NCI-H2107 (cell line): ENCODE measurements around the gene OLFM1.

ENCODE experiments used
- DNase-seq: peaks from one replicate; lab custom pipeline; 2025; lab: John Stamatoyannopoulos, UW

The OLFM1 gene

GRCh38 chr9:135090081-135090480, 2.6 kb downstream of the OLFM1 start:
- no peak for DNase-seq

GRCh38 chr9:135090547-135090946, 3.1 kb downstream of the OLFM1 start:
- no peak for DNase-seq

- no peak for DNase-seq
Observed at GRCh38 chr9:135091545-135091944, 4.1 kb downstream of the OLFM1 start.

GRCh38 chr9:135093111-135093510, 5.6 kb downstream of the OLFM1 start:
- no peak for DNase-seq

- DNase-seq = no peak
Observed at GRCh38 chr9:135093911-135094584, 6.6 kb downstream of the OLFM1 start.

- DNase-seq = no peak
Observed at GRCh38 chr9:135095470-135096407, 8.3 kb downstream of the OLFM1 start.

- no peak for DNase-seq
Observed at GRCh38 chr9:135096408-135096895, 9.0 kb downstream of the OLFM1 start.

- no peak for DNase-seq
Observed at GRCh38 chr9:135098400-135099105, 11.1 kb downstream of the OLFM1 start.

GRCh38 chr9:135099574-135099973, 12.1 kb downstream of the OLFM1 start:
- DNase-seq = no peak

- DNase-seq = no peak
Observed at GRCh38 chr9:135100241-135100681, 12.8 kb downstream of the OLFM1 start.

- no peak for DNase-seq
Observed at GRCh38 chr9:135100725-135101410, 13.4 kb downstream of the OLFM1 start.

- DNase-seq = no peak
Observed at GRCh38 chr9:135101486-135101885, 14.0 kb downstream of the OLFM1 start.

GRCh38 chr9:135101926-135102325, 14.5 kb downstream of the OLFM1 start:
- no peak for DNase-seq

- DNase-seq = no peak
Observed at GRCh38 chr9:135102331-135102730, 14.9 kb downstream of the OLFM1 start.

- DNase-seq = no peak
Observed at GRCh38 chr9:135103001-135103446, 15.6 kb downstream of the OLFM1 start.

- DNase-seq = no peak
Observed at GRCh38 chr9:135103931-135104639, 16.6 kb downstream of the OLFM1 start.

- DNase-seq = no peak
Observed at GRCh38 chr9:135104761-135105160, 17.3 kb downstream of the OLFM1 start.

GRCh38 chr9:135105211-135105745, 17.8 kb downstream of the OLFM1 start:
- no peak for DNase-seq

- DNase-seq = no peak
Observed at GRCh38 chr9:135105938-135106491, 18.5 kb downstream of the OLFM1 start.

- no peak for DNase-seq
Observed at GRCh38 chr9:135106551-135107270, 19.2 kb downstream of the OLFM1 start.
